Adrenal gland (tissue), 12 donors: ENCODE measurements around the gene GLT8D1. TPM values are rescaled to one million over a fixed set of nuclear protein-coding genes. Genes with fewer than 3 reads are reported as not detected.
A peak's percentile ranks its signal among the peaks of the same experiment; 100 is the strongest.

Source experiments
- DNase-seq, 7 donors: peaks; one replicate each; pipeline ENCODE4 v3.0.0-alpha.2; 2019 to 2020
- H3K27ac ChIP-seq, 5 donors: fragments of 200-600 bp; sonication (generic) in 4 of 5; 1 replicate in 3 of 5; 2 replicates in 2 of 5; pipeline versions ENCODE4 v1.5.1 to v1.8.0; 2016 to 2020; ENCODE audit warnings: mild to moderate bottlenecking in 1 of 5
- H3K27me3 ChIP-seq: fragments of 200-600 bp; 2 replicates; pipeline ENCODE4 v1.8.0; 2021
- H3K36me3 ChIP-seq, 2 donors: fragments of 200-600 bp; replicated peaks in 1 of 2; 1 replicate in 1 of 2; 2 replicates in 1 of 2; pipeline versions ENCODE4 v1.5.1 to v1.8.0; 2018 to 2022
- H3K4me1 ChIP-seq, 2 donors: fragments of 200-600 bp; replicated peaks in 1 of 2; 1 replicate in 1 of 2; 2 replicates in 1 of 2; pipeline versions ENCODE4 v1.5.1 to v1.8.0; 2018 to 2021
- H3K4me3 ChIP-seq, 4 donors: fragments of 200-600 bp; sonication (generic) in 3 of 4; one replicate each; pipeline ENCODE4 v1.5.1; 2016 to 2018
- H3K9me3 ChIP-seq, 3 donors: fragments of 200-600 bp; sonication (generic) in 1 of 3; replicated peaks in 1 of 3; 1 replicate in 2 of 3; 2 replicates in 1 of 3; pipeline versions ENCODE4 v1.5.1 to v1.8.0; 2016 to 2021
- CTCF ChIP-seq, 6 experiments: fragments of 450-650 bp in 4 of 6; fragments of 200-600 bp in 2 of 6; sonication (generic) in 1 of 6; IDR thresholded peaks; 1 replicate in 5 of 6; 2 replicates in 1 of 6; pipeline versions ENCODE4 v1.5.1 to v1.8.0; 2016 to 2021; ENCODE audit warnings: antibody characterized with exemption in 6 of 6, mild to moderate bottlenecking in 2 of 6, moderate library complexity in 1 of 6
- POLR2A ChIP-seq, 2 donors: fragments of 450-650 bp; IDR thresholded peaks; one replicate each; pipeline ENCODE4 v1.6.1; 2017; ENCODE audit warnings: antibody characterized with exemption in 2 of 2, mild to moderate bottlenecking in 2 of 2, moderate library complexity in 1 of 2
- WGBS, 4 donors: extraction: QIAGEN DNeasy Blood & Tissue Kit in 2 of 4; methylation state at CpG; one replicate each; pipeline versions ENCODE4 v1.1.5 to v1.1.7; 2013 to 2017; 5-methylcytosine and 5-hydroxymethylcytosine counted together
- intact Hi-C, 2 donors: fragments of 100-400 bp; cut with DNase I; formaldehyde crosslinking; loops; one replicate each; pipeline versions ENCODE4 v1.14.1 to v1.15.0; 2022 to 2023
- polyA plus RNA-seq, 3 donors: library from polyadenylated mRNA; stranded (reverse); fragments of 200-250 nt in 2 of 3; fragments of 350-450 nt in 1 of 3; fragmentation: Illumina TruSeq in 1 of 3; extraction: RNeasy Lipid Tissue Mini Kit (QIAGEN cat#74804) in 1 of 3; gene quantifications; one replicate each; pipeline ENCODE4 v1.2.3, GENCODE V29; 2013 to 2014
- total RNA-seq, 9 donors: library from RNA; depleted of rRNA in 4 of 9; stranded (reverse); fragments of >200 nt in 4 of 9; fragments of 120-200 nt in 1 of 9; fragmentation: NEBNext Ultra II Directional in 1 of 9; extraction: Animal tissue kit (Norgen Biotek cat#: 25700) in 1 of 9; gene quantifications; one replicate each; pipeline versions ENCODE4 v1.1.0 to v1.2.4, GENCODE V29; 2013 to 2023
- donor health status: healthy with polysubstance abuse.
- donor health status: Bipolar disorder and iron deficiency.
- donor health status: DM: yes; HTN: yes; CAD: no.
- donor health status: DM: no; HTN: no; CAD: no.
- donor health status: DM: no; HTN: no; CAD: no.
- donor health status: DM: yes; HTN: yes; CAD: no.

The GLT8D1 gene
- total and polyA plus RNA-seq, 12 donors: 49.1 to 151 (median 62.0) TPM

- Histone ChIP-seq H3K4me3 (peak overlapping the region in 3 of 4 donors; percentile 58 to 89 (median 85)), H3K36me3 (peaks cover 0 to 17% of the 10 kb centered on the region in 2 donors), H3K9me3 (no peaks in the 10 kb centered on the region), H3K4me1 (peaks cover 33 to 57% of the 10 kb centered on the region in 2 donors), H3K27me3 (no peaks in the 10 kb centered on the region), H3K27ac (peak overlapping the region; percentile 5 to 88 (median 82))
- intact Hi-C loops: no loop called here
- WGBS, 4 donors: 1 to 4% (median 3%) methylated on average over 5 to 22 of the region's 22 CpGs
- peak in 1 of 2 donors; percentile 34 for TF ChIP-seq POLR2A (IDR thresholded peaks at IDR 0.05)
- TF ChIP-seq CTCF (IDR thresholded peaks at IDR 0.05): no peak
- peak in 6 of 7 donors; percentile 49 to 80 (median 61) for DNase-seq
These were observed 767 bp downstream of the GLT8D1 start for GRCh38 chr3:52704611-52705437.

- Histone ChIP-seq H3K36me3 (peaks cover 0 to 15% of the 10 kb centered on the region in 2 donors), H3K27ac (peak overlapping the region in 3 of 5 donors; percentile 82 to 88 (median 88)), H3K4me1 (peaks cover 33 to 57% of the 10 kb centered on the region in 2 donors), H3K27me3 (no peaks in the 10 kb centered on the region), H3K4me3 (no peak overlapping the region), H3K9me3 (no peaks in the 10 kb centered on the region)
- WGBS, 4 donors: 70 to 76% (median 73%) methylated on average over 7 of the region's 7 CpGs
- DNase-seq: no peak
- no peak for TF ChIP-seq POLR2A (IDR thresholded peaks at IDR 0.05)
- TF ChIP-seq CTCF (IDR thresholded peaks at IDR 0.05): no peak
- intact Hi-C loops: no loop called here
These were observed 2.2 kb downstream of the GLT8D1 start for GRCh38 chr3:52703341-52703740.

GRCh38 chr3:52697632-52697965 is 8.0 kb downstream of the GLT8D1 start:
- Histone ChIP-seq H3K27ac (no peak overlapping the region), H3K4me1 (peaks cover 5 to 17% of the 10 kb centered on the region in 2 donors), H3K9me3 (no peaks in the 10 kb centered on the region), H3K27me3 (no peaks in the 10 kb centered on the region), H3K4me3 (no peak overlapping the region), H3K36me3 (peaks cover 0 to 64% of the 10 kb centered on the region in 2 donors)
- no peak for DNase-seq
- TF ChIP-seq CTCF (IDR thresholded peaks at IDR 0.05) (no peak), POLR2A (IDR thresholded peaks at IDR 0.05) (no peak)
- WGBS, 4 donors: 91 to 95% (median 92%) methylated on average over 4 of the region's 4 CpGs
- intact Hi-C loops: loop anchor here in 1 of 2 donors (10.0 kb wide), 1 partner anchor 223 kb away; no protein-coding TSS in a partner anchor

GRCh38 chr3:52696830-52697631 is 8.6 kb downstream of the GLT8D1 start:
- 79 to 86% (median 81%) methylated on average over 2 of the region's 2 CpGs for WGBS, 4 donors
- TF ChIP-seq CTCF (IDR thresholded peaks at IDR 0.05) (no peak), POLR2A (IDR thresholded peaks at IDR 0.05) (no peak)
- intact Hi-C loops: loop anchor here in 1 of 2 donors (10.0 kb wide), 1 partner anchor 222 kb away; no protein-coding TSS in a partner anchor
- H3K27ac ChIP-seq: no peak overlapping the region
- H3K9me3 ChIP-seq: no peaks in the 10 kb centered on the region
- H3K4me3 ChIP-seq: no peak overlapping the region
- peaks cover 0 to 69% of the 10 kb centered on the region in 2 donors for H3K36me3 ChIP-seq
- H3K4me1 ChIP-seq: peaks cover 4 to 11% of the 10 kb centered on the region in 2 donors
- no peak for DNase-seq
- H3K27me3 ChIP-seq: no peaks in the 10 kb centered on the region
